Panc1 (cell line): ENCODE measurements around the gene C13orf42. TPM values are rescaled to one million over a fixed set of nuclear protein-coding genes. Genes with fewer than 3 reads are reported as not detected.

ENCODE experiments used
- ATAC-seq: fragments of 200-7000 bp; cut with Tn5 transposase; 2 replicates; pipeline ENCODE4 v1.9.1; 2020; ENCODE audit warnings: mild to moderate bottlenecking, moderate library complexity
- BruUV-seq: library from RNA; stranded (reverse); fragments of 400-500 nt; replicated peaks from 2 replicates; lab custom pipeline; 2021; lab: Mats Ljungman, UMichigan
- CTCF ChIA-PET: fragments of 300-600 bp; sonication (Branson Sonifier 250); formaldehyde crosslinking; loops from one replicate; lab custom pipeline; 2022; ENCODE audit warnings: antibody characterized with exemption; lab: Charles Lee
- POLR2A ChIA-PET: fragments of 300-600 bp; sonication (Branson Sonifier 250); formaldehyde crosslinking; loops from one replicate; lab custom pipeline; 2022; ENCODE audit warnings: antibody characterized with exemption; lab: Charles Lee
- DNase-seq: peaks from one replicate; pipeline ENCODE4 v3.0.0-alpha.2; 2010; ENCODE audit warnings: low read depth, low spot score
- H3K27ac ChIP-seq: 2 replicates; pipeline ENCODE4 v1.5.1; 2011; ENCODE audit warnings: mild to moderate bottlenecking, low read length, inconsistent platforms
- H3K27me3 ChIP-seq: fragments of 200-500 bp; sonication (Bioruptor generic); 2 replicates; pipeline ENCODE4 v1.6.0; 2014; ENCODE audit warnings: low read length, inconsistent platforms; ENCODE audit not compliant: control insufficient read depth, insufficient read depth
- H3K36me3 ChIP-seq: fragments of 200-500 bp; sonication (Bioruptor generic); 2 replicates; pipeline ENCODE4 v1.5.1; 2014; ENCODE audit warnings: inconsistent platforms, mild to moderate bottlenecking, low read length, moderate library complexity; ENCODE audit not compliant: control insufficient read depth, insufficient read depth
- H3K4me1 ChIP-seq: 2 replicates; pipeline ENCODE4 v1.5.1; 2011; ENCODE audit warnings: inconsistent platforms, mild to moderate bottlenecking, low read length, moderate library complexity; ENCODE audit not compliant: control insufficient read depth, insufficient read depth
- H3K4me3 ChIP-seq, 2 experiments: 2 replicates each; pipeline ENCODE4 v1.5.1; 2011 to 2012; ENCODE audit warnings: low read depth in 2 of 2, low read length in 2 of 2, mild to moderate bottlenecking in 2 of 2, inconsistent platforms in 1 of 2, moderate library complexity in 1 of 2
- H3K9me3 ChIP-seq: fragments of 200-500 bp; sonication (Bioruptor generic); 2 replicates; pipeline ENCODE4 v1.5.1; 2014; ENCODE audit warnings: low read depth, mild to moderate bottlenecking, inconsistent platforms, low read length, moderate library complexity; ENCODE audit not compliant: control insufficient read depth, insufficient read depth
- POLR2AphosphoS5 ChIP-seq: IDR thresholded peaks from 2 replicates; pipeline ENCODE4 v1.6.1; 2012; ENCODE audit warnings: mild to moderate bottlenecking, low read depth, low read length, moderate library complexity
- SIN3A ChIP-seq: IDR thresholded peaks from 2 replicates; pipeline ENCODE4 v1.6.1; 2012; ENCODE audit warnings: low read depth, mild to moderate bottlenecking, low read length, moderate library complexity, borderline replicate concordance; ENCODE audit not compliant: insufficient read depth
- TCF7L2 ChIP-seq: IDR thresholded peaks from 2 replicates; pipeline ENCODE4 v1.6.1; 2011; ENCODE audit warnings: mild to moderate bottlenecking, low read depth, low read length, inconsistent platforms
- in situ Hi-C: cut with HindIII; loops from 2 replicates; pipeline ENCODE4 v1.10.0; 2016; ENCODE audit warnings: low sequenced_read_pairs, low pct_unique_long_range_greater_than_20kb
- intact Hi-C: fragments of 100-400 bp; cut with micrococcal nuclease; formaldehyde crosslinking; loops from one replicate; pipeline ENCODE4 v1.10.0; 2022; ENCODE audit not compliant: unreplicated experiment
- total RNA-seq: library from RNA; stranded (reverse); gene quantifications from one replicate; pipeline ENCODE4 v1.2.1, GENCODE V29; 2021; ENCODE audit not compliant: unreplicated experiment
- TF ChIP-seq, protein P1 (sequence below), 2 experiments: IDR thresholded peaks; 2 replicates each; pipeline ENCODE4 v1.6.1; 2011 to 2012; ENCODE audit warnings: low read depth in 2 of 2, control low read depth in 1 of 2, low read length in 1 of 2, mild to moderate bottlenecking in 1 of 2, moderate library complexity in 1 of 2; ENCODE audit not compliant: insufficient read depth in 1 of 2
- TF ChIP-seq, protein P2 (sequence below): fragments of 450-650 bp; IDR thresholded peaks from 2 replicates; pipeline ENCODE4 v1.5.1; 2017; ENCODE audit warnings: mild to moderate bottlenecking

C13orf42 gene
- total RNA-seq, 1 experiment from 2014 or later, result not detected

DNA sequence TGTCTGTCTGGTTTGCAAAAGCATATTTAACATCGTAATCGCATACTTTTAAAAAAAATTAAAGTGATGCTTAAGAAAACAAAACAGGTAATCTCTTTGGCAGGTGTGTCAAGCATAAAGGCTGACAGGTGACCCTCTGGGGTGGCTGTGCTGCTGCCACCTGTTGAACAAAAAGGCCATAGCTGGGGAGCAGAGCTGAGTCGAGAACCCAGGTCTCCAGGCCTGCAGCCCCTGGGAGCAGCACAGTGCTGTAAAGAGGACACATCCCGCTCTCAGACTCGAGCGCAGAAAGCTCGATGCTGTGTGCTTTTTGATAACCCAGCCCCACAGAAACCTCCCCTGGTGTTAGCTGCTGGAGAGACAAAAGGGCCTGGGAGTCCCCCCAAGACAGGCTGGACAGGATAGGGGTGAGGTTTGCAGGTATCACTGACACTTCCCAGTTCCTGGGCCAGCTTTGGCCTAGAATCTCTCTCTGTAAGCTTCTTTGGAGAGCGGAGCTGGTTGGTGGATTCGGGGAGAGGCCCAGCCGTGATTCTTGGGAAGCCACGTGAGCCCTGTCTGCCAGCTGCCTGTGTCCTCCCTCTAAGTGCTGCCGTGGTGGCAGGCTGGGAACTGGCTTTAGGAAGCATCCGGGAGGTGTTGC lies 66.9 kb downstream of the C13orf42 start:
- no peaks in the 10 kb centered on the region for H3K36me3 ChIP-seq
- no peak overlapping the region for H3K4me3 ChIP-seq
- ATAC-seq (no peak), DNase-seq (no peak)
- no peak overlapping the region for H3K27ac ChIP-seq
- TF ChIP-seq TCF7L2 (no peak), SIN3A (no peak), POLR2AphosphoS5 (no peak)
- TF ChIP-seq, protein P1, sequence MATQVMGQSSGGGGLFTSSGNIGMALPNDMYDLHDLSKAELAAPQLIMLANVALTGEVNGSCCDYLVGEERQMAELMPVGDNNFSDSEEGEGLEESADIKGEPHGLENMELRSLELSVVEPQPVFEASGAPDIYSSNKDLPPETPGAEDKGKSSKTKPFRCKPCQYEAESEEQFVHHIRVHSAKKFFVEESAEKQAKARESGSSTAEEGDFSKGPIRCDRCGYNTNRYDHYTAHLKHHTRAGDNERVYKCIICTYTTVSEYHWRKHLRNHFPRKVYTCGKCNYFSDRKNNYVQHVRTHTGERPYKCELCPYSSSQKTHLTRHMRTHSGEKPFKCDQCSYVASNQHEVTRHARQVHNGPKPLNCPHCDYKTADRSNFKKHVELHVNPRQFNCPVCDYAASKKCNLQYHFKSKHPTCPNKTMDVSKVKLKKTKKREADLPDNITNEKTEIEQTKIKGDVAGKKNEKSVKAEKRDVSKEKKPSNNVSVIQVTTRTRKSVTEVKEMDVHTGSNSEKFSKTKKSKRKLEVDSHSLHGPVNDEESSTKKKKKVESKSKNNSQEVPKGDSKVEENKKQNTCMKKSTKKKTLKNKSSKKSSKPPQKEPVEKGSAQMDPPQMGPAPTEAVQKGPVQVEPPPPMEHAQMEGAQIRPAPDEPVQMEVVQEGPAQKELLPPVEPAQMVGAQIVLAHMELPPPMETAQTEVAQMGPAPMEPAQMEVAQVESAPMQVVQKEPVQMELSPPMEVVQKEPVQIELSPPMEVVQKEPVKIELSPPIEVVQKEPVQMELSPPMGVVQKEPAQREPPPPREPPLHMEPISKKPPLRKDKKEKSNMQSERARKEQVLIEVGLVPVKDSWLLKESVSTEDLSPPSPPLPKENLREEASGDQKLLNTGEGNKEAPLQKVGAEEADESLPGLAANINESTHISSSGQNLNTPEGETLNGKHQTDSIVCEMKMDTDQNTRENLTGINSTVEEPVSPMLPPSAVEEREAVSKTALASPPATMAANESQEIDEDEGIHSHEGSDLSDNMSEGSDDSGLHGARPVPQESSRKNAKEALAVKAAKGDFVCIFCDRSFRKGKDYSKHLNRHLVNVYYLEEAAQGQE (IDR thresholded peaks at IDR 0.05; ENCODE audit: insufficient read depth in 1 of 2, low read depth in 2 of 2, low read length in 1 of 2), result no peak
- TF ChIP-seq, protein P2, sequence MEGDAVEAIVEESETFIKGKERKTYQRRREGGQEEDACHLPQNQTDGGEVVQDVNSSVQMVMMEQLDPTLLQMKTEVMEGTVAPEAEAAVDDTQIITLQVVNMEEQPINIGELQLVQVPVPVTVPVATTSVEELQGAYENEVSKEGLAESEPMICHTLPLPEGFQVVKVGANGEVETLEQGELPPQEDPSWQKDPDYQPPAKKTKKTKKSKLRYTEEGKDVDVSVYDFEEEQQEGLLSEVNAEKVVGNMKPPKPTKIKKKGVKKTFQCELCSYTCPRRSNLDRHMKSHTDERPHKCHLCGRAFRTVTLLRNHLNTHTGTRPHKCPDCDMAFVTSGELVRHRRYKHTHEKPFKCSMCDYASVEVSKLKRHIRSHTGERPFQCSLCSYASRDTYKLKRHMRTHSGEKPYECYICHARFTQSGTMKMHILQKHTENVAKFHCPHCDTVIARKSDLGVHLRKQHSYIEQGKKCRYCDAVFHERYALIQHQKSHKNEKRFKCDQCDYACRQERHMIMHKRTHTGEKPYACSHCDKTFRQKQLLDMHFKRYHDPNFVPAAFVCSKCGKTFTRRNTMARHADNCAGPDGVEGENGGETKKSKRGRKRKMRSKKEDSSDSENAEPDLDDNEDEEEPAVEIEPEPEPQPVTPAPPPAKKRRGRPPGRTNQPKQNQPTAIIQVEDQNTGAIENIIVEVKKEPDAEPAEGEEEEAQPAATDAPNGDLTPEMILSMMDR, result no peak; the same call in 1 of the 2 replicates
- intact Hi-C loops, result no loop called here
- no peaks in the 10 kb centered on the region for H3K27me3 ChIP-seq
- H3K9me3 ChIP-seq, result no peaks in the 10 kb centered on the region
- in situ Hi-C loops, result no loop called here
- H3K4me1 ChIP-seq, result no peaks in the 10 kb centered on the region
- ChIA-PET POLR2A (no interaction called here), CTCF (no interaction called here)
- BruUV-seq, result no TSS peak

DNA sequence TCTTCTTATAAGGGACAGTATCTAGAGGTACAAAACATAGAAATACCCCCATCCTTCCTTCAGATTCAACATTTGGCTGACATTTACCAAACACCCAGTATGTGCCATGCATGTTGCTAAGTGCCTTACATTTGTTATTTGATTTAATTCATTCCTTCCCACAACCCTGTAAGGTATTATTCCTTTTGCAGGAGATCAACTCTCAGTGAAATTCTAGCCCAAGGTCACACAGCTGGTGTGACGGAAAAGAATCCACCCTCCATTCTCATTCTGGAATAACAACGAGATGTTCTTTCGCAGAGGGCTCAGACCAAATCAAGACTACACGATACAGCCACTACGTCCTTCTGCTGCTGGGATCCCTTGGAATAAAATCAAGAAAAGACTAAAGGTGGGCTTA lies 67.8 kb downstream of the C13orf42 start:
- Histone ChIP-seq H3K27ac (no peak overlapping the region), H3K4me3 (no peak overlapping the region), H3K27me3 (no peaks in the 10 kb centered on the region; the same call in 1 of the 2 replicates), H3K9me3 (no peaks in the 10 kb centered on the region), H3K36me3 (no peaks in the 10 kb centered on the region), H3K4me1 (no peaks in the 10 kb centered on the region)
- BruUV-seq, result no TSS peak
- no peak for DNase-seq
- POLR2A ChIA-PET, result no interaction called here
- intact Hi-C loops, result no loop called here
- no peak for ATAC-seq
- in situ Hi-C loops, result no loop called here
- TF ChIP-seq TCF7L2 (no peak), POLR2AphosphoS5 (no peak), SIN3A (no peak)
- TF ChIP-seq, protein P2, result no peak
- TF ChIP-seq, protein P1 (IDR thresholded peaks at IDR 0.05; ENCODE audit: insufficient read depth in 1 of 2, low read depth in 2 of 2, low read length in 1 of 2), result no peak
- CTCF ChIA-PET, result no interaction called here
